GM15510 (cell line): ENCODE data around the gene IRF6.

Experiments used
- POLR2A ChIP-seq: IDR thresholded peaks from 3 replicates; pipeline ENCODE4 v1.6.1; 2011; ENCODE audit warnings: borderline replicate concordance; ENCODE audit not compliant: insufficient read length; ENCODE audit errors: extremely low read depth

The IRF6 gene

DNA sequence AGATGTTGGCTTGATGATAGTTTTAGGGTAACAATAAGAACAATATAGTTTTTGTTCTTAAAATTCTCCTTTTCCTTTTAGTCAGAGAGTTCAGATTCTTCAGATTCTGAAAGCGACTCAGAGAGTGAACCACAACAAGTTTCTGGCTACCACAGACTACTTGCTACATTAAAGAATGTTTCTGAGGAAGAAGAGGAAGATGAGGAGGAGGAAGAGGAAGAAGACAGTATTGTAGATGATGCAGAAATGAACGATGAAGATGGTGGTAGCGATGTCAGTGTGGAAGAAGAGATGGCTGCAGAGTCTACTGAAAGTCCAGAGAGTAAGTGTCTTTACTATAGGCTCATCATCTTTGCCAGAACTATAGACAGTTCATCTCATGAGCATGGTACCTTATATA is 24.8 kb upstream of the IRF6 start:
- TF ChIP-seq POLR2A = no peak

DNA sequence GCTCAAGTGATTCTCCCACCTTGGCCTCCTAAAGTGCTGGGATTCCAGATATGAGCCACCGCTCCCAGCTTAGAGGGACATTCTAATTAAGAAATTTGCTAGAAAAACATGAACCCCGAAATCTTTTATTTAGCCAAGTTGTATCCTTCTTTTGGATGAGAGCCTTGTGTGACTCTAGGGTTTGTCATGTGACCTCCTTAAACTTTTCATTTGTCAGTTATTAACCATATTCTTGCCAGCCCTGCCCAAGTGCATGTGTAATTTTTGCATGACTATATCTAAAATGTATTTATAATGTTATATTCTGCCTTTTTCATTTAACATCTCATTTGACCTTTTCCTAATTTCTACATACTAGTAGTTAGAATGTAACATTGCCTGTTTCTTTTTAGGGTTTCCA is 23.8 kb upstream of the IRF6 start:
- TF ChIP-seq POLR2A = no peak

DNA sequence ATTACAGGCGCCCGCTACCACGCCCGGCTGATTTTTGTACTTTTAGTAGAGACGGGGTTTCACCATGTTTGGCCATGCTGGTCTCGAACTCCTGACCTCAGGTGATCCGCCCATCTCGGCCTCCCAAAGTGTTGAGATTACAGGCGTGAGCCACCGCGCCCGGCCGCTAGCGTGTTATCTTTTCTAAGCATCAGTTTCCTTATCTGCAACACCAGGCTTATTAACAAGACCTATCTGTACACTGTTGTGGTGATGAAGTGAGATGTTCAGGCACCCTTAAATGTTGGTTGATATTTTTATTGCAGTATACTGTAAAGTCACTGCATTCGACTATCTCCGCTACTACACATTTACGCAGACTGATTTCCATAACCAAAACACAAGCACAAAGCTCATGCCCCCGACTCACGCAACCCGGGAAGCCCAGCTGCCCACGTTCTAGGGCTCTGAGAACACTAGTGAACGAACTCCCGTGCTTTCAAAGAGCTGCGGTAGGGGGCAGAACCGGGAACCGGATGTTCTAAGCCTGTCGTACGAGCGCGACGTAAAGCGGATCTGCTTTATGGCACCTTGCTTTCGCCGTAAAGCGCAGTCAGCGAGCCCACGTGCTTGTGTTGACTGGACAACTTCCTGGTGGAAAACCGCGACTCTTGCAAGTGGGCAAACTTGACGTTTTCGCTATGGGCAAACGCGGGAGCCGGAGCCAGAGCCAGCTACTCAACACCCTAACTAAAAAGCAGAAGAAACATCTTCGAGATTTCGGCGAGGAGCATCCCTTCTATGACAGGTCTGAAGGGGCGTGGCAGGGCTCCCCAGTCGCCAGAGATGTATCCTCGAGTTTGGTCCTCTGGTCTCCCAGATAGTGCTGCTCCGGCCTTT is 21.7 kb upstream of the IRF6 start, which contains the start of gene UTP25:
UTP25 (plus strand) TSS at position 589 of the 879 bp plus-strand sequence; CDS start at position 681, 92 bp downstream.
- peak; percentile 76 for TF ChIP-seq POLR2A

DNA sequence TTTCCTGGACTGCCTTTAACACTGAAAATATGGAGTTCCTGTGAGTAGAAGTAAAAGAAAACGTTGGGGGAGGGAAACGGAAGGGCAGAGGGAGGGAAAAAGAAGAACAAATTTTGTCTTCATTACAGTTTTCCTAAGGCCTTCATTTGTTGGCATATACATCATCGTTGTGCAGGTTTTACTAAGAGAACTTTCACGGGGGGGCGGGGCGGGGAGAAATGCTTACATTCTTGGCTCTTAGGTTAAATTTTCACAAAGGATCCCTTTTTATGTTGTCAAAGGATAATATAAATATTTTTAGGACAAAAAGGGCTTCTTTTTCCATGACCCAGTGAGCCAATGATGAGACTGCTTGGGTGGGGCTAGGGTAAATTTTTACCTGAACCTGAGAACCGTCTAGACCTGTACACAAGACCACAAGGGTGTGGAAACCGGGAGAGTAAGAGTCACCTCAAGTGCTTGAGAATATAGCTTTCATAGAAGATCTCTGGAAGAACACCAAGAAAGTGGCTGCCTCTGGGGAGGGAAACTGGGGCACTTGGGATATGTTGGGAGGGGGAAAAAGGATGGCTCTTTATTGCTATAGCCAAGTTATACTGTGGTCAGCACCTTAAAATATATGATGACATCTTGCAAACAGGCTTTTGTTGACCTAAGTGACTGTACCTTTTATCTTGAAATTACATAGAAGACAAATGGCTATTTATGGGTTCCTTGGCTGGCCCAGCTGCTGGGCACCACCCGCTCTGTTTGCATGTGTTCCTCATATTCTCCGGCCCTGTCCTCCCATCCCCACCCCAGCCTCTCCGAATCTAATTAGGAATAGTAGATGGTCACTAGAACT is 19.9 kb upstream of the IRF6 start:
- TF ChIP-seq POLR2A = no peak

DNA sequence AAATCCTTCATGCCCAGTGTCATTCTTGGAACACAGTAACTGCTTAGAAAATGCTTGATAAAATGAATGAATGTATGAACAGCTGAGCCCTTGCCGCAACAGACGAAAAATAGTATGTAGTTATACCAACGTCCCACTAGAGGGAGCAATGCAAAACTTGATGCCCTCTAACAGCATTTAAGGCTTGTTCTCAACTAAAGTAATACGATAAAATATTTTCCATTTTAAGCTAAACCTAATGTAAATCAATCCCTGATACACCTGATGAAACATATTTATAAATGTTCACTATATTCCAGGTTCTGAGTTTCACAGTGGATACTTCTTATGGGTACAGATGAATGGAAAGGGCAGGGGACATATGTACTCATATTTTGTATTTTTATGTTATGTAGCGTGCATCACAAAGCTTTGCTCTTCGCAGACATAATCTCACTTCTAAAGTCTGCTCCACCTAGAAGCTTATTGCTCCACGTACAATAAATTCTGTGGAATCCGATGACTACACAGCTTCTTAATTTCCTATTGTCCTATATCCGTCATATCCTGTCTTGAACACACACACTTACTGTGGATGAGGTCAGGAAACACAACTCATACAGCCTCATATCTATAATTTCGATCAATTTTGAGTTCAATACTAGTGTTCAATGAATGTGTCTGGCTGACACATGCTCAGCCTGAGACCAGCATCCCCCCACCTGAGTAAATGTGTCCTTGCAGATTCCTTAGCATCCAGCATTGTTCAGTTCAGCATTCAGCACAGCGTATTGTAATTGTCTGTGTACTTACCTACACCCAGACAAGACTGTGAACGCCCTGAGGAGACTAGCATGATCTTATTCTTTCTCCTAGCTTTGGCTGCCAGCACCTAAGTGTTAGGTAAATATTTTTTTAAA is 17.4 kb upstream of the IRF6 start:
- no peak for TF ChIP-seq POLR2A

DNA sequence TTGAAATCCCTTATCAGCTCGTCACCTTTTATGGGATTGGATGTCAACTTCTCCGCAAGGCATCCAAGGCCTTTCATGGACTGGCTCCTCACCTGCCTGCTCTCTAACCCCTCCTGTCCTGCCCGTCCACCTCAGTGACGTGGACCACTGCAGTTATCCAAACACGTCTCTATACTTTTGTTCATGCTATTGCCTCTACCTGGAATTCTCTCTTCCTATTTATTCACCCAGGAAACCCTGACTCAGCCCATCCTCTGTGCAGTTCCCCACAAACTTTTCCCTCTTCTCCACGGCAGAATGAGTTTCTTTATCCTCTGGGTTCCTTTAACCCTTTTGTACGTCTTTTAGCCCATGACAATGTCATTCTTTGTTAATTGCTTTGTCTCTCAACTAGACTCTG is 16.8 kb upstream of the IRF6 start:
- no peak for TF ChIP-seq POLR2A

DNA sequence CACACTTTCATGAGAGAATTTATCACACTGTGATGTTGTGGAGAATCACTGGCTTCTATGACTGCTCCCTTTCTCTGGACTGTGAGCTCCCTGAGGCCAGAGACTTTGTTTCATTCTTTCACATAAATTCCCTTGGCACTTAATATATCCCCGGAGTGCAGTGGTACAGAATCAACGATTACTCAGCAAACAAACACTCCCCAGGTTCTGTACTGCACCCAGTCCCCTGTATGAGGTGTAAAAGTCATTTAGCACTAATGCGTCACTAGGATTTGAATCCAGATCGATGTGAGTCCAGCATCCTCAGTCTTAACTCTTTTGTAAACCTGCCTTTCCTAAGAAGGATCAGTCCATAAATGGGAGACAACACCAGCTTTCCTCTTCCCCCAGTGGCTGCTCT is 15.0 kb upstream of the IRF6 start:
- no peak for TF ChIP-seq POLR2A

DNA sequence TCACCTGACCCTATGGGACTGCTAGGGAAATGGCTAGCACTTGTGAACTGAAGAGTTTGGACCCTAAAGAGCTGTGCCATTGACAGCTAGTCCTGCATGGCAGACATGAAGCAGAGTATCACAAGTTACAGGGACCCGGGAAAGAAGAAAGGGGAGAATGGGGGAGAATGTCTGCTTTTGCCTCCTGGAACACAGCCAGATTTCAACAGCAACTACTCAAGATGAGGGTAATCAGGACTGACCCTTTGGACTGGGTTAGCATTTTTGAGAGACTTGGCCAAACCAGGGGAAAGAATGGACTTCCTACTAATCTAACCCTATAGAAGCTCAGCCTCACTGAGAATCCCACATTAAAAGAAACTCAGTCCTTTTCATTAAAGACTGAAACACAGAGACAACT is 13.1 kb upstream of the IRF6 start:
- TF ChIP-seq POLR2A = no peak

DNA sequence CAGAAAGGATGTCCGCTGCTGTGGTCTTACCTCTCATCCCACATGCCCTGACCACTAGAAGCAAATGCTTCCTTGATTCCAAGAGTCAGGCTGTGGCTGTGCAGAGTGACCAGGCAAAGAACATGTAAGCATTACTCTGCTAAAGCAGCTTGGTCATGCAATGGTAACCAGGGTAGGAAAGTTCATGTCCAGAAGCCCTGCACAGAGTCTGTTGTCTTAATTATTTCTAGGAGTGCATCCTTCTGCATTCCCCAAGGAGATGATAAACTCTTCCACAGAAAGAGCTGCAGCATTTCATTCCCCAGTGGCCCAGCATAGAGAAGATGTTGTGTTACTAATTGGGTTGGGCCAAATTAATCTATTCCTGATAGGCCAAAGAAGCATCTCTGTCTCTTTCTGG is 11.7 kb upstream of the IRF6 start:
- TF ChIP-seq POLR2A = no peak

DNA sequence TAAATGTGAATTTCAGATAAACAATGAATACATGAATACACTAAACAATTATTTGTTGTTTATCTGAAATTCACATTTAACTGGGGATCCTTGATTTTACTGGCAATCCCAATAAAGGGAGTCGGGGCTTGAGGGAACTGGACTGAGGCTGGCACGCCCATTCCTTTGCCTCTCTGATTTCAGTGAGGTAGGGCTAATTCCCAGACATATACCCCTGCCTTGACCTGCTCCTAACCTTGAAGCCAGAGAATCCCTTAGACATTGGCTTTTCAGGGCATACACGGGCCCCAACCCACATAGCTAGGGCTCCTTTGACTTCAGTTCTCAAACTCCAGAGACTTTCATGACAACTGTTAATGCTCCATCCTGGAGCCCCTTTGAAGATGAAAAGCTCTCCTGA is 11.0 kb upstream of the IRF6 start:
- TF ChIP-seq POLR2A = no peak

DNA sequence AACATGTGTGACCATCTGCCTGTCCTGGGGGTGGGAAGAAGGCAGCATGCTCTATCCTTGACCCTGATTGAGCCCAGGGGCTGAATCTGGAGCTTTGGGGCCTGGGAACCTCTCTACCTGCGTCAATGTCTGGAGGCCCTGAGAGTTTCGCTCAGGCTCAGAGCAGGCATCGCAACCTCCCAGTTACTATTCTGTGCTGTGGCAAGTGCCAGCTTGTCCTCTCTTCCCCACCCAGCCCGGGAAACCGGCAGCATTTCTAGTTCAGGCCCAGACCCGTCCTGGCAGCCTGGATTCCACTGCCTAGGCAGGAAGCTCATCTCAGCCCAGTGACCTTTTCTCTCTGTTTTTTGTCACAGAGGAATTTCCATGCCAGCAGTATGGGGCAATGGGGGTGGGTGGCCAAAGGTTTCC is 10.0 kb upstream of the IRF6 start:
- TF ChIP-seq POLR2A = no peak

DNA sequence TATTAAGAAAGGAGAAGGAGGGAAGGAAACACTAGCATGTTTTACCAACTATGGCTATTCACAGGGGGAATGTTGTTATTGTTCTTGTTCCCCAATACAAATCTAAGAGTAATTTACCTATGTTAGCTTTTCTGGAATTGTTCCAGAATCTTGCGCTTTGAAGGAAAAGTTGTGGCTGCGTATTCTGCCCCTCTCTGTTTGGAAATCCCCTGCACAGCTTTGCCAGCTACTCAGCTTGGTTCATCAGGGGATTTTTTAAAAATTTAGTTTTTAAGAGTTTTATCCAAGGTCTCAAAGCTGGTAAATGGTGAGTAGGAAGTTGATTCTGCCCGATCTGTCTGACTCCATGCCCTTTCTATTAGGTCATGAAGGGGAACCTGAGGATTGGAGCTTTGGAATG is 9.5 kb upstream of the IRF6 start:
- no peak for TF ChIP-seq POLR2A

DNA sequence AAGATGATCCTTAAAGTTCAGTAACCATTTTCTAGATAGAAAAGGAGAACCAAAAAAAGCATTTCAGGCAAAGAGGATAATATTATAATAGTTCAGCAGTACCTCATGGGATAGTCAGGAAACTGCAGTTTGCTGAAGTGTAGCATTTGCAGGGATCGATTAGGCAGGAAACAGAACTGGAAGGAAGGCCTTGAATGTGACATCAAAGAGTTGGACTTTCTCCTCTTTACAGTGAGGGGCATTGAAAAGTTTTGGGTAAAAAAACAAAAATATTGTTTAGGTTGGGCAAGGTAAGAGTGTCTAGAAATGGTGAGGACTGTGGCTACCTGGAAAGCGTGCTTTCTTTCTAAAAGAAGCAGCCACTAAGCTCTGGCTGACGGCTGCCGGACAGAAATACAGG is 8.0 kb upstream of the IRF6 start:
- TF ChIP-seq POLR2A = no peak

DNA sequence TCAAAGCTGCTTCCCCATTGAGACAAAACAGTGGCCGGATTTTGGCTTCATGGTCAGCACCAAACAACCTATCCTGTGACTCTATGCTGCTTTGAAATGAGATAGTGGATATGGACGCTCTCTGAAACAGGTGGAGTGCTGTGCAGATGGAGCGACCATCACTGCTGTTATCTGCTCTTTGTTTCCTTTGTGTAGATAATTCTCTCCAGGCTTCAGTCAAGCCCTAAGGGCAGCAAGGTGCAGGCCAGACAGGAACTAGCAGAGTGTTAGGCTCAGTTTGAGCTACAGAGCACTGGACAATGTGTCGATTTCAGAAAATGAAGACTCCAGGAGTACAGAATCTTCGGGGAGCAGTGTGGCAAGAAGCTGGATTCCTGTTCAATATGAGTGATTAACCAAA is 4.8 kb upstream of the IRF6 start:
- no peak for TF ChIP-seq POLR2A

DNA sequence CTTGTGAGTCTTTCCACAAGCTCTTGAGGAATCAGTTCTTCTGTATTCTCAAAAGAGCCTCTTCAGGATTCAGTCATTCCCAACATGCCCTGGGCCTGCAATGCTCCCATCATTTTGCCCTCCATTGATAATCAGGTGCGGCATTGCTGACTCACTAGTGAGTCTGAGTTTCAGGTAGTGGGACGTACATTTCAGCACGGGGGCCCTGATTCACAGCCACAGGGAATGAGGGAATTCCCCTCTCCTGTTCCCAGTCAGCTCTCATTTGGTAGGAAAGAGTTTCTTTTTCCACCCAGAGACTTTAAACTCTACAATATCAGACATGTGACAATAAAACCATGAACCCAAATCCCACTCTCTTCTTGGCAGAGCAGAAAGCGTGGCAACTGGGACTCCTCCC is 3.7 kb upstream of the IRF6 start:
- no peak for TF ChIP-seq POLR2A

DNA sequence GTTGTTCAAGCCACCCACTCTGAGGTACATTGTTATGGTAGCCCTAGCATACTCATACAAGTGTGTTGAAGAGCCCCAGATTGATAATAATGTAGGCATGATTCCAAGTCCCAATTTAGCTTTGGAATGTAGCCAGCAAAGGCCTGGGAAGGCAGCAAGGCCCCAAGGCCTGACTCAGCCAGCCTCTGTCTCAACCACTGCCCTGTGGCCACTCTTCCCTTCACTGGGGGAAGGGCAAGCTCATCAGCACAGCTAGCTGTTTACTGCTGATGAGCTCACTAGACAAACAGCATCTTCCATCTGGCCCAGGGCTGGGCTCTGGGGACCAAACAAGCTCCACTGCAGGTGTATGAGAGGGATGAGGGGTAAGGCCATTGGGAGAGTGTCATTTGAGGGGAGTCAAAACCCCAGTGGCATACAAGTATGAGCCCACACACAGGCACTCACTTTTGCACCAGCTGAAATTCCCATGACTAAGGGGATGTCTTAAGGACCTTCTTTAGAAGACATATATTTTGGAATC is 2.2 kb upstream of the IRF6 start:
- TF ChIP-seq POLR2A = no peak

DNA sequence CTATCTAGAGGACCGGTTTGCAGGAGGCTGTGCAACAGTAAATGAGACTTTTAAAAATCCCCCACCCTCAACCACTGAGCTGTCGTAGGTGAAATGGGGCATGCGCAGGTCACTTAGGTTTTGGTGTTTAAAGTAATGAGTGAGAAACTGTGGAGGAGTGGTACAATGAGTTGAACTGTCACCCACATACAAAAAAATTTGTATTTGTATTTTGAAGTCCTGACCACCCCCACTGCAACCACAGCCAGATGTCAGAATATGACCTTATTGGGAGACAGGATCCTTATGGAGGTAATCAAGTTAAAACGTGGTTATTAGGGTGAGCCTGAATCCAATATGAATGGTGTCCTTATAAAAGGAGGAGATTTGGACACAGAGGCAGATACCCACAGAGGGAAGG is 1.6 kb upstream of the IRF6 start:
- no peak for TF ChIP-seq POLR2A
